ENCODE results near the gene SPIN2B. TPM values are rescaled to one million over a fixed set of nuclear protein-coding genes. Genes with fewer than 3 reads are reported as not detected.
"Not testable (repeated sequence)": the region's sequence is repeated elsewhere in the genome, so short reads cannot be mapped to it uniquely, and the experiment has no call there.

The SPIN2B gene
- polyA plus RNA-seq, 2 of the 4 experiments (the other 2 are of a cell fraction), result 9.1 to 11.2 TPM

DNA sequence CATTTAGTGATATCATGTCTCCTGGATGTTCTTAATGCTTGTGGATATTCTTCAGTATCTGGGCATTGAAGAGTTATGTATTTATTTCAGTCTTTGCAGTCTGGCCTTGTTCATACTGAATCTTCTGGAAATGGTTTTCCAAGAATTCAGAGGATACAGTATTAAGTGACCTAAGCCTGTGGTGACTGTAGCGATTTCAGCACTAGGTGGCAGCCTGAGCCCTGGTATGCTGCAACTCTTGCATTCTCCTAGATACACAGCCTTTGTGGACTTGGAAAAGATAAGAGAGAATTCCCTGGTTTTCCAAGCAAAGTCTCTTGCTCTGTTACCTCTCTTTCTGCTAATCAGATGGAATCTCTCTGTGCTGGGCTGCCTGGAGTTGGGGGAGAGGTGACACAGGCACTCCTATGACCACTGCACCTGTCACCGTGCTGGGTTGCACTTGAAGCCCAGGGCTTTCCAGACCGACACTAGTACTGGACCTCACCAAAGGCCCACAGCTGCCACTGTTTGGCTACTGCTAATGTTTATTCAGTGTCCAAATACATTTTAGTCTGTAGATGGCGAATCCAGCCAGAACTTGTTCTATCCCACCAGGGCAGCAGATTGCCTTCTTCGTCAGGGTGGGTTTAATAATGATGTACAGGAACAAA, 35.2 kb upstream of the SPIN2B start:
- peak in 1 of 2 experiments; percentile 51 for DNase-seq (ENCODE audit: low read depth in 1 of 2, low spot score in 1 of 2)
- WGBS (ENCODE audit: missing lambda C conversion rate), result 71% methylated on average over 5 of the region's 5 CpGs
- Histone ChIP-seq H3K4me1 (no peaks in the 10 kb centered on the region), H3K4me2 (no peak overlapping the region), H3K9me3 (no peaks in the 10 kb centered on the region), H3K27ac (no peak overlapping the region), H3K4me3 (no peak overlapping the region)
- ATAC-seq, result peak; percentile 76 to 88; a peak in 4 of 6 replicates
- ChIA-PET CTCF (interaction anchor here (0.6 to 1.5 kb wide), 2 partner anchors 10 to 233 kb away, joined by 3 to 4 read pairs; no protein-coding TSS in a partner anchor), POLR2A (no interaction called here)
- no peak for FAIRE-seq
- TF ChIP-seq HOXB5 (CRISPR knock-in tag; IDR thresholded peaks at IDR 0.05) (no peak), KDM1A (IDR thresholded peaks at IDR 0.05; ENCODE audit: low read depth) (no peak), ZFP36 (IDR thresholded peaks at IDR 0.05; ENCODE audit: borderline replicate concordance, partially characterized antibody) (no peak), BHLHE40 (IDR thresholded peaks at IDR 0.05; ENCODE audit: low read depth, low read length) (no peak), ZC3H11A (IDR thresholded peaks at IDR 0.05) (no peak), KDM5A (IDR thresholded peaks at IDR 0.05) (no peak), CHD2 (IDR thresholded peaks at IDR 0.05; ENCODE audit: low read length, partially characterized antibody) (no peak), CBX8 (IDR thresholded peaks at IDR 0.05) (no peak), RNF2 (IDR thresholded peaks at IDR 0.05; ENCODE audit: borderline replicate concordance, low read depth) (no peak), RAD21 (conservative IDR thresholded peaks at IDR 0.05 in 1 of 2, IDR thresholded peaks at IDR 0.05 in 1 of 2) (peak; percentile 30 to 65; a peak in 4 of 5 replicates)
- TF ChIP-seq, protein P1, sequence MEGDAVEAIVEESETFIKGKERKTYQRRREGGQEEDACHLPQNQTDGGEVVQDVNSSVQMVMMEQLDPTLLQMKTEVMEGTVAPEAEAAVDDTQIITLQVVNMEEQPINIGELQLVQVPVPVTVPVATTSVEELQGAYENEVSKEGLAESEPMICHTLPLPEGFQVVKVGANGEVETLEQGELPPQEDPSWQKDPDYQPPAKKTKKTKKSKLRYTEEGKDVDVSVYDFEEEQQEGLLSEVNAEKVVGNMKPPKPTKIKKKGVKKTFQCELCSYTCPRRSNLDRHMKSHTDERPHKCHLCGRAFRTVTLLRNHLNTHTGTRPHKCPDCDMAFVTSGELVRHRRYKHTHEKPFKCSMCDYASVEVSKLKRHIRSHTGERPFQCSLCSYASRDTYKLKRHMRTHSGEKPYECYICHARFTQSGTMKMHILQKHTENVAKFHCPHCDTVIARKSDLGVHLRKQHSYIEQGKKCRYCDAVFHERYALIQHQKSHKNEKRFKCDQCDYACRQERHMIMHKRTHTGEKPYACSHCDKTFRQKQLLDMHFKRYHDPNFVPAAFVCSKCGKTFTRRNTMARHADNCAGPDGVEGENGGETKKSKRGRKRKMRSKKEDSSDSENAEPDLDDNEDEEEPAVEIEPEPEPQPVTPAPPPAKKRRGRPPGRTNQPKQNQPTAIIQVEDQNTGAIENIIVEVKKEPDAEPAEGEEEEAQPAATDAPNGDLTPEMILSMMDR (IDR thresholded peaks at IDR 0.05), result peak; percentile 31; the same call in 2 of the 3 replicates

DNA sequence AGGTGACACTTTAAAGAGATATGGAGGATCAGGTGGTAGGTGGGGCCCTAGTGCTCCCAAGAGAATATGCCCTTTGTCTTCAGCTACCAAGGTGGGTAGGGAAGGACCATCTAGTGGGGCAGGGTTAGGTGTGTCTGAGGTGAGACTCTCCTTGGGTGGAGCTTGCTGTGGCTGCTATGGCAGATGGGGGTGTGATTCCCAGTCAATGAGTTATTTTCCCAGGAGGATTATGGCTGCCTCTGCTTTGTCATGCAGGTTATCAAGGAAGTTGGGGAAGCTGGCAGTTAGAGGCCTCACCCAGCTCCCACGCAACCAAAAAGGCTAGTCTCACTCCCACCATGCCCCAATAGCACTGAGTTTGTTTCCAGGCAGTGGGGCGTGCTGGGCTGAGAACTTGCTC, 33.8 kb upstream of the SPIN2B start:
- no peak overlapping the region for H3K4me3 ChIP-seq
- DNase-seq (ENCODE audit: low read depth in 1 of 2, low spot score in 1 of 2), result no peak
- H3K9me3 ChIP-seq, result no peaks in the 10 kb centered on the region
- ChIA-PET CTCF (interaction anchor here (1.5 kb wide), 1 partner anchor 8 kb away, joined by 4 read pairs; no protein-coding TSS in a partner anchor), POLR2A (no interaction called here)
- TF ChIP-seq CEBPB (IDR thresholded peaks at IDR 0.05), result no peak
- TF ChIP-seq PHF8 (IDR thresholded peaks at IDR 0.05; ENCODE audit: borderline replicate concordance, low read depth), result no peak
- no peak for TF ChIP-seq RFX5 (IDR thresholded peaks at IDR 0.05)
- TF ChIP-seq, protein P2, sequence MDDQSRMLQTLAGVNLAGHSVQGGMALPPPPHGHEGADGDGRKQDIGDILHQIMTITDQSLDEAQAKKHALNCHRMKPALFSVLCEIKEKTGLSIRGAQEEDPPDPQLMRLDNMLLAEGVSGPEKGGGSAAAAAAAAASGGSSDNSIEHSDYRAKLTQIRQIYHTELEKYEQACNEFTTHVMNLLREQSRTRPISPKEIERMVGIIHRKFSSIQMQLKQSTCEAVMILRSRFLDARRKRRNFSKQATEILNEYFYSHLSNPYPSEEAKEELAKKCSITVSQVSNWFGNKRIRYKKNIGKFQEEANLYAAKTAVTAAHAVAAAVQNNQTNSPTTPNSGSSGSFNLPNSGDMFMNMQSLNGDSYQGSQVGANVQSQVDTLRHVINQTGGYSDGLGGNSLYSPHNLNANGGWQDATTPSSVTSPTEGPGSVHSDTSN (IDR thresholded peaks at IDR 0.05), result no peak
- TF ChIP-seq FOSL2 (IDR thresholded peaks at IDR 0.05), result no peak
- no peak for TF ChIP-seq FOSL2 (CRISPR knock-in tag; IDR thresholded peaks at IDR 0.05)
- TF ChIP-seq RNF2 (IDR thresholded peaks at IDR 0.05; ENCODE audit: borderline replicate concordance, low read depth), result no peak
- TF ChIP-seq, protein P3, sequence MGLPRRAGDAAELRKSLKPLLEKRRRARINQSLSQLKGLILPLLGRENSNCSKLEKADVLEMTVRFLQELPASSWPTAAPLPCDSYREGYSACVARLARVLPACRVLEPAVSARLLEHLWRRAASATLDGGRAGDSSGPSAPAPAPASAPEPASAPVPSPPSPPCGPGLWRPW (IDR thresholded peaks at IDR 0.05), result no peak
- no peak for TF ChIP-seq HOXB13 (CRISPR knock-in tag; IDR thresholded peaks at IDR 0.05; ENCODE audit: low read depth)
- TF ChIP-seq, protein P4, sequence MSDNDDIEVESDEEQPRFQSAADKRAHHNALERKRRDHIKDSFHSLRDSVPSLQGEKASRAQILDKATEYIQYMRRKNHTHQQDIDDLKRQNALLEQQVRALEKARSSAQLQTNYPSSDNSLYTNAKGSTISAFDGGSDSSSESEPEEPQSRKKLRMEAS (IDR thresholded peaks at IDR 0.05), result no peak
- TF ChIP-seq MYC (IDR thresholded peaks at IDR 0.05; ENCODE audit: borderline replicate concordance, low read length), result no peak
- TF ChIP-seq MAZ (IDR thresholded peaks at IDR 0.05; ENCODE audit: borderline replicate concordance, low read depth, low read length), result no peak
- no peak for TF ChIP-seq NPAS2 (CRISPR knock-in tag; IDR thresholded peaks at IDR 0.05; ENCODE audit: borderline replicate concordance)
- no peak for TF ChIP-seq ZFP36 (IDR thresholded peaks at IDR 0.05; ENCODE audit: borderline replicate concordance, partially characterized antibody)
- TF ChIP-seq NFE2L2 (conservative IDR thresholded peaks at IDR 0.05; ENCODE audit: low read length), result no peak
- no peak for TF ChIP-seq HOXA7 (CRISPR knock-in tag; IDR thresholded peaks at IDR 0.05)
- TF ChIP-seq, protein P5, sequence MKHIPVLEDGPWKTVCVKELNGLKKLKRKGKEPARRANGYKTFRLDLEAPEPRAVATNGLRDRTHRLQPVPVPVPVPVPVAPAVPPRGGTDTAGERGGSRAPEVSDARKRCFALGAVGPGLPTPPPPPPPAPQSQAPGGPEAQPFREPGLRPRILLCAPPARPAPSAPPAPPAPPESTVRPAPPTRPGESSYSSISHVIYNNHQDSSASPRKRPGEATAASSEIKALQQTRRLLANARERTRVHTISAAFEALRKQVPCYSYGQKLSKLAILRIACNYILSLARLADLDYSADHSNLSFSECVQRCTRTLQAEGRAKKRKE (CRISPR knock-in tag; IDR thresholded peaks at IDR 0.05; ENCODE audit: low read depth), result no peak
- no peak overlapping the region for H3K27ac ChIP-seq
- H3K4me2 ChIP-seq, result no peak overlapping the region
- no peak for FAIRE-seq
- H3K4me1 ChIP-seq, result no peaks in the 10 kb centered on the region
- no CpG with 5 or more reads among the region's 2 CpGs for WGBS (ENCODE audit: missing lambda C conversion rate)
- ATAC-seq, result no peak

DNA sequence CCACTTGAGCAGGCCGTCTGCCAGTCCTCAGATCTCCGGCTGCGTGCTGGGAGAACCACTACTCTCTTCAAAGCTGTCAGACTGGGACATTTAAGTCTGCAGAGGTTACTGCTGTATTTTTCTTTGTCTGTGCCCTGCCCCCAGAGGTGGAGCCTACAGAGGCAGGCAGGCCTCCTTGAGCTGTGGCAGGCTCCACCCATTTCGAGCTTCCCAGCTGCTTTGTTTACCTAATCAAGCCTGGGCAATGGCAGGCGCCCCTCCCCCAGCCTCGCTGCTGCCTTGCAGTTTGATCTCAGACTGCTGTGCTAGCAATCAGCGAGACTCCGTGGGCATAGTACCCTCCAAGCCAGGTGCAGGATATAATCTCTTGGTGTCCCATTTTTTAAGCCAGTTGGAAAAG, 30.9 kb upstream of the SPIN2B start:
- H3K4me1 ChIP-seq; H3K9me3 ChIP-seq; ATAC-seq; H3K27ac ChIP-seq; CTCF ChIA-PET; H3K4me2 ChIP-seq; FAIRE-seq; DNase-seq (ENCODE audit: low read depth in 1 of 2, low spot score in 1 of 2); H3K4me3 ChIP-seq; POLR2A ChIA-PET: not testable (repeated sequence)
- WGBS (ENCODE audit: missing lambda C conversion rate), result 28% methylated on average over 3 of the region's 8 CpGs

All from A549 (cell line).